PFSK-1 (cell line): ENCODE data around the gene TGFBRAP1.
A peak's percentile ranks its signal among the peaks of the same experiment; 100 is the strongest.

Experiments
- FOXP2 ChIP-seq: optimal IDR thresholded peaks from 2 replicates; pipeline ENCODE3; 2011; ENCODE audit warnings: borderline replicate concordance, control low read depth, inconsistent platforms; ENCODE audit not compliant: insufficient read depth; ENCODE audit errors: extremely low read length, extremely low read depth
- POLR2AphosphoS5 ChIP-seq: IDR thresholded peaks from 2 replicates; pipeline ENCODE4 v1.6.1; 2012; ENCODE audit warnings: low read depth, mild to moderate bottlenecking, control low read depth, low read length, moderate library complexity
- REST ChIP-seq, 2 experiments: IDR thresholded peaks; 2 replicates each; pipeline versions ENCODE4 v1.6.1 to v1.8.0; 2011 to 2012; ENCODE audit warnings: low read depth in 2 of 2, low read length in 2 of 2, control low read depth in 1 of 2, inconsistent platforms in 1 of 2, mild to moderate bottlenecking in 1 of 2, moderate library complexity in 1 of 2; ENCODE audit not compliant: insufficient read depth in 1 of 2
- SIN3A ChIP-seq: IDR thresholded peaks from 2 replicates; pipeline ENCODE4 v1.6.1; 2012; ENCODE audit warnings: mild to moderate bottlenecking, low read length, moderate library complexity, borderline replicate concordance; ENCODE audit not compliant: insufficient read depth
- TAF1 ChIP-seq: IDR thresholded peaks from 2 replicates; pipeline ENCODE4 v1.6.1; 2012; ENCODE audit warnings: low read length, control low read depth, borderline replicate concordance; ENCODE audit not compliant: insufficient read depth

Gene TGFBRAP1

GRCh38 chr2:105337122-105338019, 7.8 kb upstream of the TGFBRAP1 start, which contains the start of gene C2orf49:
Gene C2orf49, plus strand, starts transcription at chr2:105337540. Its CDS starts 48 bp downstream, at chr2:105337588.
- TF ChIP-seq TAF1 (no peak), SIN3A (peak; percentile 61; the same call in 1 of the 2 replicates), POLR2AphosphoS5 (peak; percentile 67), REST (IDR thresholded peaks at IDR 0.05; ENCODE audit: insufficient read depth in 1 of 2, low read depth in 2 of 2, low read length in 2 of 2) (no peak), FOXP2 (peak; percentile 66)

- TF ChIP-seq TAF1: no peak
- TF ChIP-seq SIN3A: no peak
- TF ChIP-seq POLR2AphosphoS5: no peak; the same call in 1 of the 2 replicates
- no peak for TF ChIP-seq REST (IDR thresholded peaks at IDR 0.05; ENCODE audit: insufficient read depth in 1 of 2, low read depth in 2 of 2, low read length in 2 of 2)
- no peak for TF ChIP-seq FOXP2
Observed at GRCh38 chr2:105336786-105337121, 7.2 kb upstream of the TGFBRAP1 start.

- TF ChIP-seq TAF1 (no peak), FOXP2 (no peak), REST (IDR thresholded peaks at IDR 0.05; ENCODE audit: insufficient read depth in 1 of 2, low read depth in 2 of 2, low read length in 2 of 2) (no peak), SIN3A (no peak), POLR2AphosphoS5 (no peak)
Observed at GRCh38 chr2:105335469-105335868, 5.9 kb upstream of the TGFBRAP1 start.

GRCh38 chr2:105334211-105334610, 4.7 kb upstream of the TGFBRAP1 start:
- TF ChIP-seq TAF1 (no peak), POLR2AphosphoS5 (no peak), FOXP2 (no peak), SIN3A (no peak), REST (IDR thresholded peaks at IDR 0.05; ENCODE audit: insufficient read depth in 1 of 2, low read depth in 2 of 2, low read length in 2 of 2) (no peak)
